GM23338 (cell line): ENCODE measurements around the gene KLK5. TPM values are rescaled to one million over a fixed set of nuclear protein-coding genes. Genes with fewer than 3 reads are reported as not detected.

Experiments used
- ATAC-seq: fragments of 200-7000 bp; cut with Tn5 transposase; 3 replicates; pipeline ENCODE4 v1.9.1; 2020
- DNase-seq: peaks from one replicate; pipeline ENCODE4 v3.0.0-alpha.2; 2015; ENCODE audit warnings: low spot score
- H2AFZ ChIP-seq: fragments of 200-600 bp; sonication (generic); 2 replicates; pipeline ENCODE4 v1.8.0; 2016; ENCODE audit warnings: antibody characterized with exemption, mild to moderate bottlenecking, moderate library complexity
- H3F3A ChIP-seq: fragments of 200-600 bp; sonication (generic); replicated peaks from 2 replicates; pipeline ENCODE4 v1.8.0; 2017; ENCODE audit warnings: antibody characterized with exemption, mixed run types, low read depth
- H3K27ac ChIP-seq: fragments of 200-600 bp; sonication (generic); 2 replicates; pipeline ENCODE4 v1.6.1; 2016; ENCODE audit warnings: low read depth
- H3K27me3 ChIP-seq: fragments of 200-600 bp; sonication (generic); 2 replicates; pipeline ENCODE4 v1.8.0; 2016; ENCODE audit warnings: mild to moderate bottlenecking, mixed run types, moderate library complexity; ENCODE audit not compliant: insufficient read depth
- H3K36me3 ChIP-seq: fragments of 200-600 bp; sonication (generic); 2 replicates; pipeline ENCODE4 v1.8.0; 2016; ENCODE audit warnings: mild to moderate bottlenecking; ENCODE audit not compliant: insufficient read depth
- H3K4me1 ChIP-seq: fragments of 200-600 bp; sonication (generic); 2 replicates; pipeline ENCODE4 v1.8.0; 2016; ENCODE audit warnings: mild to moderate bottlenecking, moderate library complexity; ENCODE audit not compliant: insufficient read depth
- H3K4me2 ChIP-seq: fragments of 200-600 bp; sonication (generic); 2 replicates; pipeline ENCODE4 v1.7.1; 2017; ENCODE audit warnings: mixed run types
- H3K4me3 ChIP-seq: fragments of 200-600 bp; sonication (generic); 2 replicates; pipeline ENCODE4 v1.6.1; 2016; ENCODE audit warnings: mixed run types
- H3K79me2 ChIP-seq: fragments of 200-600 bp; sonication (generic); replicated peaks from 2 replicates; pipeline ENCODE4 v1.8.0; 2017; ENCODE audit warnings: mild to moderate bottlenecking; ENCODE audit not compliant: insufficient read depth
- H3K9me2 ChIP-seq: fragments of 200-600 bp; sonication (generic); 2 replicates; pipeline ENCODE4 v1.8.0; 2017; ENCODE audit not compliant: insufficient read depth
- H4K20me1 ChIP-seq: fragments of 200-600 bp; sonication (generic); replicated peaks from 2 replicates; pipeline ENCODE4 v1.8.0; 2017; ENCODE audit warnings: mild to moderate bottlenecking; ENCODE audit not compliant: insufficient read depth
- H3K27ac Mint-ChIP-seq: 2 replicates; pipeline ENCODE4 v1.8.0; 2020; ENCODE audit warnings: inconsistent platforms, mild to moderate bottlenecking, moderate library complexity, mixed read lengths
- H3K27me3 Mint-ChIP-seq: 3 replicates; pipeline ENCODE4 v1.8.0; 2022; ENCODE audit warnings: low read depth, mild to moderate bottlenecking, moderate library complexity, mixed read lengths, inconsistent platforms; ENCODE audit not compliant: insufficient read depth, poor library complexity
- H3K36me3 Mint-ChIP-seq: 3 replicates; pipeline ENCODE4 v1.8.0; 2021; ENCODE audit warnings: low read depth, mild to moderate bottlenecking, inconsistent platforms, moderate library complexity, mixed read lengths
- H3K4me1 Mint-ChIP-seq: 3 replicates; pipeline ENCODE4 v1.8.0; 2020; ENCODE audit warnings: mild to moderate bottlenecking, inconsistent platforms, mixed read lengths
- H3K4me3 Mint-ChIP-seq: 3 replicates; pipeline ENCODE4 v1.8.0; 2021; ENCODE audit warnings: moderate library complexity, mild to moderate bottlenecking, inconsistent platforms, mixed read lengths
- H3K9me3 Mint-ChIP-seq: 3 replicates; pipeline ENCODE4 v1.8.0; 2020; ENCODE audit warnings: moderate library complexity, mild to moderate bottlenecking, inconsistent platforms, mixed read lengths
- CREB1 ChIP-seq: fragments of 250-450 bp; sonication (Bioruptor Pico); IDR thresholded peaks from 2 replicates; pipeline ENCODE4 v1.5.0; 2020; ENCODE audit warnings: low read depth, mild to moderate bottlenecking, moderate library complexity
- EZH2phosphoT487 ChIP-seq: fragments of 200-600 bp; sonication (generic); IDR thresholded peaks from one replicate; pipeline ENCODE4 v1.8.1; 2018; ENCODE audit warnings: antibody characterized with exemption; ENCODE audit not compliant: unreplicated experiment
- JUNB ChIP-seq: IDR thresholded peaks from one replicate; pipeline ENCODE4 v1.6.1; 2016; ENCODE audit warnings: antibody characterized with exemption; ENCODE audit not compliant: unreplicated experiment
- NANOG ChIP-seq: IDR thresholded peaks from 2 replicates; pipeline ENCODE4 v1.6.1; 2016; ENCODE audit warnings: antibody characterized with exemption, borderline replicate concordance
- POLR2AphosphoS5 ChIP-seq: IDR thresholded peaks from 2 replicates; pipeline ENCODE4 v1.6.1; 2016; ENCODE audit warnings: antibody characterized with exemption, low read depth
- STAT1 ChIP-seq: IDR thresholded peaks from one replicate; pipeline ENCODE4 v1.6.1; 2016; ENCODE audit warnings: antibody characterized with exemption; ENCODE audit not compliant: unreplicated experiment
- ZNF114 ChIP-seq: fragments of 250-450 bp; sonication (Bioruptor Pico); IDR thresholded peaks from 2 replicates; pipeline ENCODE4 v1.5.0; 2020; ENCODE audit warnings: mild to moderate bottlenecking, moderate library complexity
- ZNF331 ChIP-seq: fragments of 250-450 bp; sonication (Bioruptor Pico); IDR thresholded peaks from 2 replicates; pipeline ENCODE4 v1.5.0; 2020; ENCODE audit warnings: low read depth, mild to moderate bottlenecking, moderate library complexity
- polyA plus RNA-seq: library from polyadenylated mRNA; unstranded; fragments of >200 nt; fragmentation: Nextera tagmentation; extraction: Ambion mirVana; gene quantifications from 2 replicates; pipeline ENCODE4 v1.2.1, GENCODE V29; 2016
- total RNA-seq: library from RNA; depleted of rRNA; stranded (reverse); fragments of >200 nt; shearing (Covaris generic); gene quantifications from 2 replicates; pipeline ENCODE4 v1.2.3, GENCODE V29; 2014
- TF ChIP-seq, protein P1 (sequence below): IDR thresholded peaks from 2 replicates; pipeline ENCODE4 v1.6.1; 2016; ENCODE audit warnings: antibody characterized with exemption
- TF ChIP-seq, protein P2 (sequence below): IDR thresholded peaks from one replicate; pipeline ENCODE4 v1.6.1; 2018; ENCODE audit warnings: antibody characterized with exemption; ENCODE audit not compliant: unreplicated experiment
- TF ChIP-seq, protein P3 (sequence below), 2 experiments: fragments of 200-600 bp in 1 of 2; sonication (generic) in 1 of 2; conservative IDR thresholded peaks; 2 replicates each; pipeline versions ENCODE4 v1.5.1 to v1.6.1; 2016 to 2017; ENCODE audit warnings: antibody characterized with exemption in 2 of 2, low read depth in 2 of 2, mild to moderate bottlenecking in 2 of 2, moderate library complexity in 1 of 2

Gene KLK5
- total and polyA plus RNA-seq, 2 experiments from 2014 or later = 0.66 TPM; not detected in 1

DNA sequence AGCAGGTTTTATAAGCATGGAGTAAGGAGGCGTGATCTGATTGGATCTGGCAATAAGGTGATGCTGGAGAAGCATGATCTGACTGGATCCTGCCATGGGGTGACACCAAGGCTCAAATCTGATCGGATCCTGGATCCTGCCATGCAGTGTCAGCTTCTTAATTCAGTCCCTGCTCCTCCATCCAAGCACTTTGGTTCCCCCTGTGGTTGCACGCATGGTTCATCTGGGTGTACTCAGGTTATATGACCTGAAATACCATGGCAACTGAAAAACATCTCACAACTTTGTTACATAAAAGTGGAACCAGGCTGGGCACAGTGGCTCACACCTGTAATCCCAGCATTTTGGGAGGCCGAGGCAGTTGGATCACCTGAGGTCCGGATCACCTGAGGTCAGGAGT is 24.0 kb downstream of the KLK5 start (continued):
- TF ChIP-seq ZNF114 (no peak), STAT1 (no peak), EZH2phosphoT487 (no peak), ZNF331 (CRISPR knock-in tag) (no peak)
- TF ChIP-seq, protein P1, sequence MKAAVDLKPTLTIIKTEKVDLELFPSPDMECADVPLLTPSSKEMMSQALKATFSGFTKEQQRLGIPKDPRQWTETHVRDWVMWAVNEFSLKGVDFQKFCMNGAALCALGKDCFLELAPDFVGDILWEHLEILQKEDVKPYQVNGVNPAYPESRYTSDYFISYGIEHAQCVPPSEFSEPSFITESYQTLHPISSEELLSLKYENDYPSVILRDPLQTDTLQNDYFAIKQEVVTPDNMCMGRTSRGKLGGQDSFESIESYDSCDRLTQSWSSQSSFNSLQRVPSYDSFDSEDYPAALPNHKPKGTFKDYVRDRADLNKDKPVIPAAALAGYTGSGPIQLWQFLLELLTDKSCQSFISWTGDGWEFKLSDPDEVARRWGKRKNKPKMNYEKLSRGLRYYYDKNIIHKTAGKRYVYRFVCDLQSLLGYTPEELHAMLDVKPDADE = no peak
- TF ChIP-seq, protein P2, sequence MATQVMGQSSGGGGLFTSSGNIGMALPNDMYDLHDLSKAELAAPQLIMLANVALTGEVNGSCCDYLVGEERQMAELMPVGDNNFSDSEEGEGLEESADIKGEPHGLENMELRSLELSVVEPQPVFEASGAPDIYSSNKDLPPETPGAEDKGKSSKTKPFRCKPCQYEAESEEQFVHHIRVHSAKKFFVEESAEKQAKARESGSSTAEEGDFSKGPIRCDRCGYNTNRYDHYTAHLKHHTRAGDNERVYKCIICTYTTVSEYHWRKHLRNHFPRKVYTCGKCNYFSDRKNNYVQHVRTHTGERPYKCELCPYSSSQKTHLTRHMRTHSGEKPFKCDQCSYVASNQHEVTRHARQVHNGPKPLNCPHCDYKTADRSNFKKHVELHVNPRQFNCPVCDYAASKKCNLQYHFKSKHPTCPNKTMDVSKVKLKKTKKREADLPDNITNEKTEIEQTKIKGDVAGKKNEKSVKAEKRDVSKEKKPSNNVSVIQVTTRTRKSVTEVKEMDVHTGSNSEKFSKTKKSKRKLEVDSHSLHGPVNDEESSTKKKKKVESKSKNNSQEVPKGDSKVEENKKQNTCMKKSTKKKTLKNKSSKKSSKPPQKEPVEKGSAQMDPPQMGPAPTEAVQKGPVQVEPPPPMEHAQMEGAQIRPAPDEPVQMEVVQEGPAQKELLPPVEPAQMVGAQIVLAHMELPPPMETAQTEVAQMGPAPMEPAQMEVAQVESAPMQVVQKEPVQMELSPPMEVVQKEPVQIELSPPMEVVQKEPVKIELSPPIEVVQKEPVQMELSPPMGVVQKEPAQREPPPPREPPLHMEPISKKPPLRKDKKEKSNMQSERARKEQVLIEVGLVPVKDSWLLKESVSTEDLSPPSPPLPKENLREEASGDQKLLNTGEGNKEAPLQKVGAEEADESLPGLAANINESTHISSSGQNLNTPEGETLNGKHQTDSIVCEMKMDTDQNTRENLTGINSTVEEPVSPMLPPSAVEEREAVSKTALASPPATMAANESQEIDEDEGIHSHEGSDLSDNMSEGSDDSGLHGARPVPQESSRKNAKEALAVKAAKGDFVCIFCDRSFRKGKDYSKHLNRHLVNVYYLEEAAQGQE = no peak

DNA sequence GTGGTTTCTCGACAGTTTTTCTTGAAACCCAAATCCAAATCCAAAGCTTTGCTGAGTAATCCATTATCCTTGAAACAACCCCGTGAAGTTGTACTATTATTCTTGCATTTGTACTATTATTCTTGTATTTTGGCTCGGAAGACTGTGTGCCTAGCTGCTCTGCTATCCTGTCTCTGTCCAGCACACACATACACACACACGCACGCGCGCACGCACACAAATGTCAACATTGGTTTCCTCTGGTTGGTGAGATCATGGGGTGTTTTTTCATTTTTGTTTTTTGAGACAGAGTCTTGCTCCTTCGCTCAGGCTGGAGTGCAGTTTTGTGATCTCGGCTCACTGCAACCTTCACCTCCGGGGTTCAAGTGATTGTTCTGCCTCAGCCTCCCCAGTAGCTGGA is 26.7 kb downstream of the KLK5 start:
- Mint-ChIP-seq H3K9me3 (no peaks in the 10 kb centered on the region; the same call in 1 of the 3 replicates), H3K27ac (no peak overlapping the region), H3K27me3 (peaks cover 13% of the 10 kb centered on the region), H3K4me1 (peaks cover 17% of the 10 kb centered on the region), H3K4me3 (no peak overlapping the region), H3K36me3 (no peaks in the 10 kb centered on the region)
- H3K4me1 ChIP-seq = peaks cover 9% of the 10 kb centered on the region; the same call in 1 of the 2 replicates
- H4K20me1 ChIP-seq = no peaks in the 10 kb centered on the region
- H3K79me2 ChIP-seq = no peaks in the 10 kb centered on the region
- H3K4me2 ChIP-seq = no peak overlapping the region
- no peaks in the 10 kb centered on the region for H3F3A ChIP-seq
- no peak overlapping the region for H3K27ac ChIP-seq
- H3K36me3 ChIP-seq = no peaks in the 10 kb centered on the region
- H3K9me2 ChIP-seq = no peaks in the 10 kb centered on the region
- DNase-seq = no peak
- H3K4me3 ChIP-seq = no peak overlapping the region
- H3K27me3 ChIP-seq = no peaks in the 10 kb centered on the region
- ATAC-seq = no peak
- no peak overlapping the region for H2AFZ ChIP-seq
- TF ChIP-seq ZNF114 (no peak), ZNF331 (CRISPR knock-in tag) (no peak), JUNB (no peak), STAT1 (no peak), POLR2AphosphoS5 (no peak), NANOG (no peak), EZH2phosphoT487 (no peak), CREB1 (CRISPR knock-in tag) (no peak)
- TF ChIP-seq, protein P1 = no peak
- TF ChIP-seq, protein P3, sequence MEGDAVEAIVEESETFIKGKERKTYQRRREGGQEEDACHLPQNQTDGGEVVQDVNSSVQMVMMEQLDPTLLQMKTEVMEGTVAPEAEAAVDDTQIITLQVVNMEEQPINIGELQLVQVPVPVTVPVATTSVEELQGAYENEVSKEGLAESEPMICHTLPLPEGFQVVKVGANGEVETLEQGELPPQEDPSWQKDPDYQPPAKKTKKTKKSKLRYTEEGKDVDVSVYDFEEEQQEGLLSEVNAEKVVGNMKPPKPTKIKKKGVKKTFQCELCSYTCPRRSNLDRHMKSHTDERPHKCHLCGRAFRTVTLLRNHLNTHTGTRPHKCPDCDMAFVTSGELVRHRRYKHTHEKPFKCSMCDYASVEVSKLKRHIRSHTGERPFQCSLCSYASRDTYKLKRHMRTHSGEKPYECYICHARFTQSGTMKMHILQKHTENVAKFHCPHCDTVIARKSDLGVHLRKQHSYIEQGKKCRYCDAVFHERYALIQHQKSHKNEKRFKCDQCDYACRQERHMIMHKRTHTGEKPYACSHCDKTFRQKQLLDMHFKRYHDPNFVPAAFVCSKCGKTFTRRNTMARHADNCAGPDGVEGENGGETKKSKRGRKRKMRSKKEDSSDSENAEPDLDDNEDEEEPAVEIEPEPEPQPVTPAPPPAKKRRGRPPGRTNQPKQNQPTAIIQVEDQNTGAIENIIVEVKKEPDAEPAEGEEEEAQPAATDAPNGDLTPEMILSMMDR (conservative IDR thresholded peaks at IDR 0.05; ENCODE audit: low read depth in 2 of 2) = no peak
